Measurements from ENCODE around the gene PTPRD.
"Not testable (repeated sequence)": the region's sequence is repeated elsewhere in the genome, so short reads cannot be mapped to it uniquely, and the experiment has no call there.

- TF ChIP-seq CTCF (IDR thresholded peaks at IDR 0.05); EZH2 (IDR thresholded peaks at IDR 0.05; ENCODE audit: borderline replicate concordance, insufficient read depth, low read depth, low read length, poor library complexity, severe bottlenecking): not testable (repeated sequence)
Measured at GRCh38 chr9:9441874-9442273, 1170.9 kb downstream of the PTPRD start.

Measured in B cell (primary cell).